Spleen (tissue), 11 donors: Measurements from ENCODE around the gene TTN. TPM values are rescaled to one million over a fixed set of nuclear protein-coding genes. Genes with fewer than 3 reads are reported as not detected.

Experiments
- DNase-seq: peaks from one replicate; pipeline ENCODE4 v3.0.0-alpha.2; 2020
- H3K27ac ChIP-seq, 8 donors: fragments of 200-600 bp; sonication (generic) in 7 of 8; 1 replicate in 4 of 8; 2 replicates in 4 of 8; pipeline versions ENCODE4 v1.5.0 to v1.8.0; 2016 to 2021; ENCODE audit warnings: inconsistent platforms in 4 of 8, mild to moderate bottlenecking in 4 of 8, moderate library complexity in 1 of 8
- H3K27me3 ChIP-seq, 7 donors: fragments of 200-600 bp; sonication (generic) in 6 of 7; replicated peaks in 1 of 7; 1 replicate in 4 of 7; 2 replicates in 3 of 7; pipeline versions ENCODE4 v1.5.0 to v1.8.0; 2016 to 2021; ENCODE audit warnings: inconsistent platforms in 3 of 7, mild to moderate bottlenecking in 1 of 7
- H3K36me3 ChIP-seq, 6 donors: fragments of 200-600 bp; sonication (generic) in 5 of 6; 1 replicate in 4 of 6; 2 replicates in 2 of 6; pipeline versions ENCODE4 v1.5.0 to v1.8.0; 2016 to 2021; ENCODE audit warnings: inconsistent platforms in 2 of 6
- H3K4me1 ChIP-seq, 6 donors: fragments of 200-600 bp; sonication (generic) in 5 of 6; 1 replicate in 3 of 6; 2 replicates in 3 of 6; pipeline versions ENCODE4 v1.5.0 to v1.8.0; 2016 to 2021; ENCODE audit warnings: inconsistent platforms in 3 of 6
- H3K4me3 ChIP-seq, 8 donors: fragments of 200-600 bp; sonication (generic) in 7 of 8; 1 replicate in 4 of 8; 2 replicates in 4 of 8; pipeline versions ENCODE4 v1.5.0 to v1.8.0; 2016 to 2021; ENCODE audit warnings: inconsistent platforms in 4 of 8, mild to moderate bottlenecking in 4 of 8, moderate library complexity in 2 of 8
- H3K9me3 ChIP-seq, 8 donors: fragments of 200-600 bp; sonication (generic) in 7 of 8; 1 replicate in 4 of 8; 2 replicates in 4 of 8; pipeline versions ENCODE4 v1.5.0 to v1.8.0; 2016 to 2021; ENCODE audit warnings: inconsistent platforms in 4 of 8
- CTCF ChIP-seq, 11 experiments: fragments of 200-600 bp in 7 of 11; fragments of 450-650 bp in 4 of 11; sonication (generic) in 4 of 11; IDR thresholded peaks in 8 of 11; conservative IDR thresholded peaks in 3 of 11; 1 replicate in 7 of 11; 2 replicates in 4 of 11; pipeline versions ENCODE4 v1.4.0 to v1.8.0; 2016 to 2021; ENCODE audit warnings: antibody characterized with exemption in 11 of 11, inconsistent platforms in 4 of 11, mild to moderate bottlenecking in 1 of 11
- POLR2A ChIP-seq, 3 donors: fragments of 450-650 bp; IDR thresholded peaks; one replicate each; pipeline ENCODE4 v1.5.1; 2017; ENCODE audit warnings: antibody characterized with exemption in 3 of 3, mild to moderate bottlenecking in 1 of 3
- POLR2AphosphoS5 ChIP-seq, 3 donors: sonication (generic); formaldehyde crosslinking; IDR thresholded peaks; one replicate each; pipeline ENCODE4 v1.5.1; 2017; ENCODE audit warnings: antibody characterized with exemption in 3 of 3
- WGBS, 5 donors: extraction: QIAGEN DNeasy Blood & Tissue Kit in 3 of 5; methylation state at CpG; one replicate each; pipeline versions ENCODE4 v1.1.5 to v1.1.7; 2013 to 2018; 5-methylcytosine and 5-hydroxymethylcytosine counted together
- intact Hi-C: fragments of 100-400 bp; cut with DNase I; formaldehyde crosslinking; loops from one replicate; pipeline ENCODE4 v1.15.0; 2023; ENCODE audit warnings: low total_unique reads
- polyA plus RNA-seq, 3 donors: library from polyadenylated mRNA; stranded (reverse); fragments of 200-250 nt; gene quantifications; one replicate each; pipeline ENCODE4 v1.2.1, GENCODE V29; 2013
- total RNA-seq, 7 donors: library from RNA; depleted of rRNA in 3 of 7; stranded (reverse); fragments of >200 nt in 3 of 7; fragmentation: NEBNext Ultra II Directional in 4 of 7; extraction: Animal tissue kit (Norgen Biotek cat#: 25700) in 4 of 7; gene quantifications; one replicate each; pipeline versions ENCODE4 v1.1.0 to v1.2.1, GENCODE V29; 2016 to 2021
- donor health status: healthy with polysubstance abuse.
- donor health status: DM: no; HTN: no; CAD: no; lungs with moderate emphysema.
- donor health status: DM: no; HTN: no; CAD: no.
- donor health status: Bipolar disorder and iron deficiency.
- donor health status: healthy.
- donor health status: DM: no; HTN: no; CAD: no.
- donor health status: DM: yes; HTN: yes; CAD: no.

Gene TTN
- total and polyA plus RNA-seq, 10 donors = 0.23 to 28.5 (median 19.6) TPM

GRCh38 chr2:178523596-178524134 is 283.6 kb downstream of the TTN start:
- H3K36me3 ChIP-seq = peaks cover 0 to 14% (median 0%) of the 10 kb centered on the region in 6 donors
- TF ChIP-seq CTCF (IDR thresholded peaks at IDR 0.05 in 8 of 11, conservative IDR thresholded peaks at IDR 0.05 in 3 of 11) (no peak), POLR2AphosphoS5 (IDR thresholded peaks at IDR 0.05) (no peak), POLR2A (IDR thresholded peaks at IDR 0.05) (no peak)
- peaks cover 0 to 41% (median 14%) of the 10 kb centered on the region in 6 donors for H3K4me1 ChIP-seq
- peak overlapping the region; percentile 64 to 92 (median 78) for H3K27ac ChIP-seq
- no peaks in the 10 kb centered on the region for H3K27me3 ChIP-seq
- H3K9me3 ChIP-seq = no peaks in the 10 kb centered on the region
- no peak for DNase-seq
- intact Hi-C loops = no loop called here
- WGBS, 5 donors = 25 to 45% (median 31%) methylated on average over 8 of the region's 8 CpGs
- H3K4me3 ChIP-seq = peak overlapping the region; percentile 45 to 83 (median 52)

- Histone ChIP-seq H3K4me3 (peak overlapping the region; percentile 45 to 83 (median 52)), H3K9me3 (no peaks in the 10 kb centered on the region), H3K27ac (peak overlapping the region; percentile 64 to 92 (median 78)), H3K4me1 (peaks cover 0 to 36% (median 13%) of the 10 kb centered on the region in 6 donors), H3K36me3 (peaks cover 0 to 15% (median 3%) of the 10 kb centered on the region in 6 donors), H3K27me3 (no peaks in the 10 kb centered on the region)
- TF ChIP-seq CTCF (IDR thresholded peaks at IDR 0.05 in 8 of 11, conservative IDR thresholded peaks at IDR 0.05 in 3 of 11) (peak; percentile 53 to 89 (median 77)), POLR2AphosphoS5 (IDR thresholded peaks at IDR 0.05) (peak; percentile 85 to 92 (median 89)), POLR2A (IDR thresholded peaks at IDR 0.05) (no peak)
- DNase-seq = peak; percentile 95
- intact Hi-C loops = no loop called here
- WGBS, 5 donors = 14 to 24% (median 17%) methylated on average over 25 of the region's 25 CpGs
These were observed 284.1 kb downstream of the TTN start for GRCh38 chr2:178522950-178523595.

GRCh38 chr2:178521304-178522150 is 285.7 kb downstream of the TTN start:
- Histone ChIP-seq H3K4me1 (peaks cover 0 to 30% (median 12%) of the 10 kb centered on the region in 6 donors), H3K9me3 (no peaks in the 10 kb centered on the region), H3K27me3 (no peaks in the 10 kb centered on the region), H3K4me3 (no peak overlapping the region), H3K27ac (peak overlapping the region in 2 of 8 donors; percentile 87 to 92), H3K36me3 (peaks cover 0 to 23% (median 8%) of the 10 kb centered on the region in 6 donors)
- TF ChIP-seq CTCF (IDR thresholded peaks at IDR 0.05 in 8 of 11, conservative IDR thresholded peaks at IDR 0.05 in 3 of 11) (no peak), POLR2AphosphoS5 (IDR thresholded peaks at IDR 0.05) (no peak), POLR2A (IDR thresholded peaks at IDR 0.05) (no peak)
- WGBS, 5 donors = 82 to 85% (median 85%) methylated on average over 11 of the region's 11 CpGs
- intact Hi-C loops = no loop called here
- DNase-seq = no peak
